Endothelial cell of umbilical vein (primary cell): ENCODE results near the gene CDC42BPB. TPM values are rescaled to one million over a fixed set of nuclear protein-coding genes. Genes with fewer than 3 reads are reported as not detected.

ENCODE experiments used
- BruUV-seq: library from RNA; stranded (reverse); fragments of 400-500 nt; replicated peaks from 2 replicates; lab custom pipeline; 2021; lab: Mats Ljungman, UMichigan
- CTCF ChIA-PET: fragments of 300-600, 350-600 bp; sonication (Branson Sonifier 250); formaldehyde crosslinking; loops from one replicate; lab custom pipeline; 2021; ENCODE audit warnings: antibody characterized with exemption, inconsistent platforms; lab: Charles Lee
- POLR2A ChIA-PET: fragments of 300-600, 350-600 bp; sonication (Branson Sonifier 250); formaldehyde crosslinking; loops from one replicate; lab custom pipeline; 2021; ENCODE audit warnings: antibody characterized with exemption, inconsistent platforms; lab: Charles Lee
- DNase-seq: peaks from one replicate; pipeline ENCODE4 v3.0.0-alpha.2; 2011; ENCODE audit warnings: low read depth, low spot score
- FAIRE-seq: peaks from 2 replicates; lab custom pipeline; 2011; peaks lifted over from hg19 to GRCh38; lab: Jason Lieb, UNC
- H2AFZ ChIP-seq: 2 replicates; pipeline ENCODE4 v1.6.0; 2012; ENCODE audit warnings: low read depth, low read length, control low read depth, inconsistent platforms
- H3K27ac ChIP-seq: 2 replicates; pipeline ENCODE4 v1.5.1; 2011; ENCODE audit warnings: low read depth, mild to moderate bottlenecking, control low read depth, low read length, moderate library complexity; ENCODE audit not compliant: insufficient read depth
- H3K27me3 ChIP-seq, 2 experiments: 2 replicates each; pipeline versions ENCODE4 v1.6.0 to v1.6.1; 2011; ENCODE audit warnings: low read length in 2 of 2, mixed read lengths in 1 of 2; ENCODE audit not compliant: control insufficient read depth in 2 of 2, insufficient read depth in 2 of 2
- H3K36me3 ChIP-seq, 2 experiments: 2 replicates in 1 of 2; 3 replicates in 1 of 2; pipeline ENCODE4 v1.5.1; 2011; ENCODE audit warnings: low read length in 2 of 2, mild to moderate bottlenecking in 1 of 2, moderate library complexity in 1 of 2; ENCODE audit not compliant: control insufficient read depth in 2 of 2, insufficient read depth in 2 of 2; ENCODE audit errors: extremely low read depth in 1 of 2
- H3K4me1 ChIP-seq: 3 replicates; pipeline ENCODE4 v1.5.1; 2011; ENCODE audit warnings: mild to moderate bottlenecking, low read length; ENCODE audit not compliant: control insufficient read depth, insufficient read depth; ENCODE audit errors: extremely low read depth
- H3K4me2 ChIP-seq: 2 replicates; pipeline ENCODE4 v1.6.1; 2011; ENCODE audit warnings: low read length, control low read depth, mixed read lengths; ENCODE audit not compliant: insufficient read depth
- H3K4me3 ChIP-seq, 3 experiments: fragments of 200-600 bp in 1 of 3; sonication (generic), shearing (Covaris generic) in 1 of 3; replicated peaks in 1 of 3; 2 replicates each; pipeline ENCODE4 v1.5.1; 2011 to 2016; ENCODE audit warnings: control low read depth in 3 of 3, low read length in 3 of 3, mild to moderate bottlenecking in 2 of 3, inconsistent platforms in 1 of 3, low read depth in 1 of 3, moderate library complexity in 1 of 3; ENCODE audit not compliant: insufficient read depth in 1 of 3
- H3K79me2 ChIP-seq: 2 replicates; pipeline ENCODE4 v1.6.0; 2012; ENCODE audit warnings: low read length, inconsistent platforms; ENCODE audit not compliant: control insufficient read depth, insufficient read depth
- H3K9ac ChIP-seq: replicated peaks from 2 replicates; pipeline ENCODE3; 2011; ENCODE audit warnings: low read length, control low read depth; ENCODE audit not compliant: insufficient read depth; ENCODE audit errors: extremely low read depth
- H3K9me1 ChIP-seq: replicated peaks from 3 replicates; pipeline ENCODE4 v1.6.0; 2011; ENCODE audit warnings: mild to moderate bottlenecking, low read length; ENCODE audit not compliant: control insufficient read depth, insufficient read depth; ENCODE audit errors: extremely low read depth
- H3K9me3 ChIP-seq: replicated peaks from 2 replicates; pipeline ENCODE4 v1.5.1; 2012; ENCODE audit warnings: low read length, inconsistent platforms; ENCODE audit not compliant: control insufficient read depth, insufficient read depth
- H4K20me1 ChIP-seq: replicated peaks from 2 replicates; pipeline ENCODE3; 2011; ENCODE audit warnings: mild to moderate bottlenecking, low read length; ENCODE audit not compliant: control insufficient read depth, insufficient read depth; ENCODE audit errors: extremely low read depth
- EZH2 ChIP-seq: IDR thresholded peaks from 2 replicates; pipeline ENCODE4 v1.6.1; 2012; ENCODE audit warnings: borderline replicate concordance, low read depth, mild to moderate bottlenecking, moderate library complexity, low read length, inconsistent platforms; ENCODE audit not compliant: severe bottlenecking
- FOS ChIP-seq: IDR thresholded peaks from 2 replicates; pipeline ENCODE4 v1.6.1; 2011; ENCODE audit warnings: mild to moderate bottlenecking, low read length, moderate library complexity, borderline replicate concordance; ENCODE audit not compliant: insufficient read depth
- GATA2 ChIP-seq: IDR thresholded peaks from 2 replicates; pipeline ENCODE4 v1.7.0; 2011; ENCODE audit warnings: low read depth, mild to moderate bottlenecking, moderate library complexity, mixed read lengths, low read length; ENCODE audit not compliant: insufficient read length, insufficient read depth
- JUN ChIP-seq: IDR thresholded peaks from 2 replicates; pipeline ENCODE4 v1.6.1; 2011; ENCODE audit warnings: borderline replicate concordance, low read depth; ENCODE audit not compliant: insufficient read length, insufficient read depth
- MYC ChIP-seq: IDR thresholded peaks from one replicate; pipeline ENCODE4 v1.6.1; 2011; ENCODE audit warnings: mild to moderate bottlenecking, low read depth, low read length
- POLR2A ChIP-seq: IDR thresholded peaks from 2 replicates; pipeline ENCODE4 v1.6.1; 2012; ENCODE audit warnings: low read depth, mild to moderate bottlenecking, control low read depth, low read length
- POLR2AphosphoS5 ChIP-seq: IDR thresholded peaks from 2 replicates; pipeline ENCODE4 v1.6.1; 2012; ENCODE audit warnings: low read depth, mild to moderate bottlenecking, control low read depth, low read length, moderate library complexity; ENCODE audit not compliant: insufficient read depth
- dilution Hi-C: fragments of 300-500 bp; cut with MboI; formaldehyde crosslinking; loops from one replicate; pipeline ENCODE4 v1.15.0; 2019; ENCODE audit warnings: low sequenced_read_pairs; ENCODE audit not compliant: extremely low pct_ligation_motif_present
- intact Hi-C: fragments of 100-400 bp; cut with micrococcal nuclease; formaldehyde crosslinking; loops from one replicate; pipeline ENCODE4 v1.10.0; 2022
- polyA plus RNA-seq, 4 experiments: library from polyadenylated mRNA; depleted of rRNA in 3 of 4; stranded (reverse) in 3 of 4; unstranded in 1 of 4; fragments of >200 nt; gene quantifications; 2 replicates each; pipeline versions ENCODE4 v1.2.1 to v1.2.3, GENCODE V29; 2011 to 2012; ENCODE audit warnings: missing spikeins in 1 of 4
- total RNA-seq: library from RNA; stranded (reverse); gene quantifications from 2 replicates; pipeline ENCODE4 v1.2.3, GENCODE V29; 2021
- TF ChIP-seq, protein P1 (sequence below), 2 donors: IDR thresholded peaks; 1 replicate in 1 of 2; 2 replicates in 1 of 2; pipeline ENCODE4 v1.5.1; 2011; ENCODE audit warnings: low read length in 2 of 2, mild to moderate bottlenecking in 2 of 2, moderate library complexity in 2 of 2, control low read depth in 1 of 2, inconsistent platforms in 1 of 2, low read depth in 1 of 2; ENCODE audit not compliant: insufficient read depth in 1 of 2; ENCODE audit errors: extremely low read depth in 1 of 2

CDC42BPB gene
- total and polyA plus RNA-seq, 2 donors (not counting 3 experiments of a cell fraction or from before 2014, with no cell fraction given) = 82.6 to 131 TPM

- BruUV-seq = no TSS peak
- H3K27me3 ChIP-seq = no peaks in the 10 kb centered on the region
- H3K9me3 ChIP-seq = no peaks in the 10 kb centered on the region
- no peak overlapping the region for H3K4me2 ChIP-seq
- peaks cover 9% of the 10 kb centered on the region for H3K4me1 ChIP-seq
- intact Hi-C loops = no loop called here
- peaks cover 8 to 46% of the 10 kb centered on the region in 2 experiments for H3K36me3 ChIP-seq
- no peaks in the 10 kb centered on the region for H4K20me1 ChIP-seq
- peaks cover 36% of the 10 kb centered on the region for H3K79me2 ChIP-seq
- H3K27ac ChIP-seq = no peak overlapping the region
- no peak overlapping the region for H3K9ac ChIP-seq
- POLR2A ChIA-PET = no interaction called here
- dilution Hi-C loops = no loop called here
- H2AFZ ChIP-seq = no peak overlapping the region
- CTCF ChIA-PET = no interaction called here
- H3K4me3 ChIP-seq = no peak overlapping the region
- TF ChIP-seq MYC (no peak), JUN (no peak), POLR2AphosphoS5 (no peak), GATA2 (no peak), FOS (no peak), POLR2A (no peak), EZH2 (no peak)
- TF ChIP-seq, protein P1, sequence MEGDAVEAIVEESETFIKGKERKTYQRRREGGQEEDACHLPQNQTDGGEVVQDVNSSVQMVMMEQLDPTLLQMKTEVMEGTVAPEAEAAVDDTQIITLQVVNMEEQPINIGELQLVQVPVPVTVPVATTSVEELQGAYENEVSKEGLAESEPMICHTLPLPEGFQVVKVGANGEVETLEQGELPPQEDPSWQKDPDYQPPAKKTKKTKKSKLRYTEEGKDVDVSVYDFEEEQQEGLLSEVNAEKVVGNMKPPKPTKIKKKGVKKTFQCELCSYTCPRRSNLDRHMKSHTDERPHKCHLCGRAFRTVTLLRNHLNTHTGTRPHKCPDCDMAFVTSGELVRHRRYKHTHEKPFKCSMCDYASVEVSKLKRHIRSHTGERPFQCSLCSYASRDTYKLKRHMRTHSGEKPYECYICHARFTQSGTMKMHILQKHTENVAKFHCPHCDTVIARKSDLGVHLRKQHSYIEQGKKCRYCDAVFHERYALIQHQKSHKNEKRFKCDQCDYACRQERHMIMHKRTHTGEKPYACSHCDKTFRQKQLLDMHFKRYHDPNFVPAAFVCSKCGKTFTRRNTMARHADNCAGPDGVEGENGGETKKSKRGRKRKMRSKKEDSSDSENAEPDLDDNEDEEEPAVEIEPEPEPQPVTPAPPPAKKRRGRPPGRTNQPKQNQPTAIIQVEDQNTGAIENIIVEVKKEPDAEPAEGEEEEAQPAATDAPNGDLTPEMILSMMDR (IDR thresholded peaks at IDR 0.05; ENCODE audit: extremely low read depth in 1 of 2, insufficient read depth in 1 of 2, low read depth in 1 of 2, low read length in 2 of 2) = no peak
- no peaks in the 10 kb centered on the region for H3K9me1 ChIP-seq
- FAIRE-seq (no peak), DNase-seq (no peak)
Measured at GRCh38 chr14:102998393-102998792, 59.0 kb downstream of the CDC42BPB start.
